ENCODE results near the gene SGO1.

DNA sequence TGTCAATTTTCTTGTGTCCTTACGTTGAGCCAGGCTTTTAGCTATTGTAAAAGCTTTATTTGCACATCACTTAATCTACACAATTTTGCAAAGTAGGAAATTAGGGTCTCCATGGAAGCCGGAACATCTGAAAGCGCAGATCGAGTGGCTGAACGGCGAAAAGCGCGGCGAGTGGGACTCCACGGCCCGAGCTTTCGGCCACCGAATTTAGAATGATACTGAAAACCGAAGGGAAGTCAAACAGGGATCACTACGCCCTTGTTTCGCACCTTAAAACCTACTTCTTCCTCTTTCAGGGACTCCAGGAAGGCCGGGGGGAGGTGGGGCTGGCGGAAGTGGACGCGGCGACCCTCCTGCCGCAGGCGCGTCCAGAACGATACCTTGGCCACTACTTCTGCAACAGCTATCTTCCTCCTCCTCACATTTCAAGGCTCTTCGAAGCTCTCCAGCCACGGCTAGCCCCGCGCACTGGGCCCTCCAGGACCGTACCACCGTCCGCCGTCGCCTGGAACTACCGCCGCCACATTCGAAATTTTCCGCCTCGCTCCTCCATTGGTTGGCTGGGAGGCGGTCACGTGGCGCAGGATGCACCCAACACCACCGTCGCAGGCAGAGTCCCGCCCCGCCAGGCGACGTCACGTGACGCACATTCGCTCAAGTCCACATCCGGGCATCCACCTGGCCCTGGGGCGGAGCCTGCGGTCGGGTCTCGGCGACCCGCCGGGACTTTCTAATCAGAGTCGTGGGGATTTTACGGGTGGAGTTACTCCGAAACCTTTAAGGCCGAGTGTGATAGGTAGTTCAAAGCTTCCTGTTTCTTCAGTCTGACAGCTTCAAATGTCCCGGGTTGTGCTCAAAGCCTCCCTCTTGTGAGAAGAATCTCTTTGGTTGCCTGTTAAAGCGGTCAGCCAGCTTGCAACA, at the start of gene SGO1:
- TF ChIP-seq, protein P1, sequence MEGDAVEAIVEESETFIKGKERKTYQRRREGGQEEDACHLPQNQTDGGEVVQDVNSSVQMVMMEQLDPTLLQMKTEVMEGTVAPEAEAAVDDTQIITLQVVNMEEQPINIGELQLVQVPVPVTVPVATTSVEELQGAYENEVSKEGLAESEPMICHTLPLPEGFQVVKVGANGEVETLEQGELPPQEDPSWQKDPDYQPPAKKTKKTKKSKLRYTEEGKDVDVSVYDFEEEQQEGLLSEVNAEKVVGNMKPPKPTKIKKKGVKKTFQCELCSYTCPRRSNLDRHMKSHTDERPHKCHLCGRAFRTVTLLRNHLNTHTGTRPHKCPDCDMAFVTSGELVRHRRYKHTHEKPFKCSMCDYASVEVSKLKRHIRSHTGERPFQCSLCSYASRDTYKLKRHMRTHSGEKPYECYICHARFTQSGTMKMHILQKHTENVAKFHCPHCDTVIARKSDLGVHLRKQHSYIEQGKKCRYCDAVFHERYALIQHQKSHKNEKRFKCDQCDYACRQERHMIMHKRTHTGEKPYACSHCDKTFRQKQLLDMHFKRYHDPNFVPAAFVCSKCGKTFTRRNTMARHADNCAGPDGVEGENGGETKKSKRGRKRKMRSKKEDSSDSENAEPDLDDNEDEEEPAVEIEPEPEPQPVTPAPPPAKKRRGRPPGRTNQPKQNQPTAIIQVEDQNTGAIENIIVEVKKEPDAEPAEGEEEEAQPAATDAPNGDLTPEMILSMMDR (IDR thresholded peaks at IDR 0.05): no peak
- TF ChIP-seq, protein P2, sequence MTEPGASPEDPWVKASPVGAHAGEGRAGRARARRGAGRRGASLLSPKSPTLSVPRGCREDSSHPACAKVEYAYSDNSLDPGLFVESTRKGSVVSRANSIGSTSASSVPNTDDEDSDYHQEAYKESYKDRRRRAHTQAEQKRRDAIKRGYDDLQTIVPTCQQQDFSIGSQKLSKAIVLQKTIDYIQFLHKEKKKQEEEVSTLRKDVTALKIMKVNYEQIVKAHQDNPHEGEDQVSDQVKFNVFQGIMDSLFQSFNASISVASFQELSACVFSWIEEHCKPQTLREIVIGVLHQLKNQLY (CRISPR knock-in tag; IDR thresholded peaks at IDR 0.05): no peak
- TF ChIP-seq ZNF423 (CRISPR knock-in tag; IDR thresholded peaks at IDR 0.05): no peak
